IPS-NIHi7 (cell line): ENCODE results near the gene PRDX5.

Source experiments
- DNase-seq: peaks from one replicate; pipeline ENCODE4 v3.0.0; 2012; ENCODE audit warnings: mixed read lengths; ENCODE audit errors: extremely low spot score

PRDX5 gene

DNA sequence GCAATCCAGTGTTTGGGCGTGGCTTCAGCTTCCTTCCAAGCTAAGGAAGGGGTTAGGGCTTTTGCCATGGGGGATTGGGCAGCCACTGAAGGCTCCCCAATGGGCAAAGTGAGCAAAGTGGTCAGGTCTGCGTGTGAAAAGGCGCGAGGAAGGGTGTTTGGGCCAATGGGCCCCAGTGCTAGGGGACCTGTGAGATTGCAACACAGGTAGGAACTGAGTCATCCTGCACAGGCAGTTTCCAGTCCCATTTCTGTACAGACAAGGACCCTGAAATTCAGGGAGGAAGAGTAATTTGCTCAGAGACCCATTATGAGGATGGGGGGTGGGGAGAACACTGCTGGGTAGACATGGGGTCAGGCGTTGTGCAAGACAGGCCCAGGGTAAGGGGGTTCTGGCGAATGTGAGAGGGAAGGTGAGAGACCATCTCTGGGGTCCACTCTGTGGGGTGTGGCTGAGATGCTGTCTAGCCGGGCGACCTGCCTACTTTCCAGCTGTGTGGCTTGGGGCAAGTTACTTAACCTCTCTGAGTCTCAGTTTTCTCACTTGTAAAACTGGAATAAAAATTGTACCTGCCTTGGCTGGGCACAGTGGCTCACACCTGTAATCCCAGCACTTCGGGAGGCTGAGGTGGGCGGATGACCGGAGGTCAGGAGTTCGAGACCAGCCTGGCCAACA, 29.4 kb downstream of the PRDX5 start:
- DNase-seq: no peak

DNA sequence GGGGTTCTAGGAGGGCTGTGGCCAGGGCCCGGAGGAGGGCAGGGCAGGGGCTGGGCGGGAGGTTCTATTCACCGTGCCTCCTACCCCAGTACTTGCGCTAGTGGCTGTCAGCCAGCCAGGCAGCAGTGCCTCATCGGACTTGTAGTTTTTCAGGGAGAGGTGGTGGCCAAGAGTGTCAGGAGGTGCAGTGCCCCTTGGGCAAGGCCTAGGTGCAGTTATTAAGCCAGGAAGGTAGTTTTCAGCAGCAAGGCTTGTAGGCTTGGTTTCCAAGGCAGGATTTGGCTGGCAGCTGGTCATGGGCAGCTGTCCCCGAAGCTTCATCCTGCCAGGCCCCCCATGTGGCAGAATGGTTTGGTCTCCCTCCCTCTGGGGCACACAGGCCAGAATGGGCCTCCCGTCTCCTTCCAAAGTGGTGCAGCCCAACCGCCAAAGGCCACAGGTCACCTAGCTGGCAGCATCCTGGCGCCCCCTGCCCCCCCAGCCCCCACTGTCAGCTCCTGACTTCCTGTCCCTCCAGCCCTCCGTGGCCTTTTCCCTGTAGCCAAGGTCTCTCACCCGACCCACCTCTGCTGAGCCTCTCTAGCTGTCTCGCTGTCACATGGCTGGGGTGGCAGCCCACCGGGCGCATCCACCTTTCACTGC, 30.6 kb downstream of the PRDX5 start:
- no peak for DNase-seq

DNA sequence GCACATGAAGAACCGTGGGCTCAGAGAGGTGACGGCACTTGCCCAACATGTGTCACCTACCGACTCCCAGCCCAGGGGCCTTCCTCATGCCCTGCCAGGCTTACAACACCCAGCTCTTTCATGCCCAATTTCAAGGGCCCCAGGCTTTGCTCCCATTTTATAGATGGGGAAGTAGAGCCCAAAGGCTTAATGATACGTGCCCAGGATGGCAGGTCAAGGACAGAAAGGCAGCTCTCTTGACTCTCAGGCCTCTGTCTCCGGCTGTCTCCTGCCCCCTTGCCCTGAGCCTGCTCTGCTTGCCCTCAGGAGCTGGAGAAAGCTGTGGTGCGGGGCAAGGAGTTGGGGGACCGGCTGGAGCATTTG, 31.1 kb downstream of the PRDX5 start:
- DNase-seq: no peak

DNA sequence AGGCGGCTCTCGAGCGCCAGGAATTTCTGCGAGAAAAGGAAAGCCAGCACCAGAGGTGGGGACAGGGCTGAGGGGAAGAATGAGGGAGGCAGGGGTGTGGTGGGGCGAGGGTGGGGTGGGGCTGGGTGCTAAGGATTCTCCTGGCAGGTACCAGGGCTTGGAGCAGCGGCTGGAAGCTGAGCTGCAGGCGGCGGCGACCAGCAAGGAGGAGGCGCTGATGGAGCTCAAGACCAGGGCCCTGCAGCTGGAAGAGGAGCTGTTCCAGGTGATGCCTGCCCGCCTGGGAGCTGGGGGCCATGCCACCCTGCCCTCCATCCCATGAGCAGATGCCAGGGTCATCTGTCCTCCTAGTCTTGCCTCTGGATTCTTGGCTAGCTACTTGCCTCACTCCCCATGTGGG, 31.5 kb downstream of the PRDX5 start:
- DNase-seq: no peak

DNA sequence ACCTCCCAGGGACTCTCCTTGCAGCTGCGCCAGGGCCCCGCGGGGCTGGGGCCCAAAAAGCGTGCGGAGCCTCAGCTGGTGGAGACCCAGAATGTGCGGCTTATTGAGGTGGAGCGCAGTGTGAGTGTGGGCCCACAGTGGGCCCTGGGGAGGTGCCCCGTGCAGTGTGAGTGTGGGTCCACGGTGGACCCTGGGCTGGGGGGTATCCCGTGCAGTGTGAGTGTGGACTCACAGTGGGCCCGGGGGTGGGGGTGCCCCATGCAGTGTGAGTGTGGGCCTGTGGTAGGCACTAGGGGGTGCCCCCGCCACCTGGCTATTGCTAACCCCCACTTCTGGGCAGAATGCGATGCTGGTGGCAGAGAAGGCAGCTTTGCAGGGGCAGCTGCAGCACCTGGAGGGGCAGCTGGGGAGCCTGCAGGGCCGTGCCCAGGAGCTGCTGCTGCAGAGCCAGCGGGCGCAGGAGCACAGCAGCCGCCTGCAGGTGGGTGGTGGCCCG, 33.3 kb downstream of the PRDX5 start:
- no peak for DNase-seq

DNA sequence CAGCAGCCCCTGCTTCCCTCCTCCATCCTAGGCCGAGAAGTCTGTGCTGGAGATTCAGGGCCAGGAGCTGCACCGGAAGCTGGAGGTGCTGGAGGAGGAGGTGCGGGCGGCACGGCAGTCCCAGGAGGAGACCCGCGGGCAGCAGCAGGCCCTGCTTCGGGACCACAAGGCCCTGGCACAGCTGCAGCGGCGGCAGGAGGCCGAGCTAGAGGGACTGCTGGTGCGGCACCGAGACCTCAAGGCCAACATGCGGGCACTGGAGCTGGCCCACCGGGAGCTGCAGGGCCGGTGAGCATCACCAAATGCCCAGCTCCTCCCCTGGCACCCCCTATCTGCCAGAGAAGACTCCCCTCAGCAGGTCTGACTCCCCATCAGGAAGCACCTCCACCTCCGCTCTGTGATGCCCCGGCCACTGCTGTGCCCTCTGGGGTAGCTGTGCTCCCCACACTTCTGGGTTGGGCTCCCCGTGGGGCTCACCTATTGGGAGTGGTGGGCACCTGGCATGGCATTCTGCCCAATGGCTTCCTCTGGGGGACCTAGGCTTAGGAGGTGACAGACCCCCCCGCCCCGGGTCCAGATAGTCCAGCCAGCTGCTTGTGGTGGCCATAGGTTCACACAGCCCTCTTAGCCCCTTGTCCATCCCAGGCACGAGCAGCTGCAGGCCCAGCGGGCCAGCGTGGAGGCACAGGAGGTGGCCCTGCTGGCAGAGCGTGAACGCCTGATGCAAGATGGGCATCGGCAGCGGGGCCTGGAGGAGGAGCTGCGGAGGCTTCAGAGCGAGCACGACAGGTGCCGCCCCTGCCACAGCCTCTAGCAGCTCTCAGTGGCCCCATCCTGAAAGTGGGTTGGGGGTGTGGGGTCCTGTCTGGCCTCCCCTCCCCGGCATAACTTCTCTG, 34.4 kb downstream of the PRDX5 start:
- no peak for DNase-seq

DNA sequence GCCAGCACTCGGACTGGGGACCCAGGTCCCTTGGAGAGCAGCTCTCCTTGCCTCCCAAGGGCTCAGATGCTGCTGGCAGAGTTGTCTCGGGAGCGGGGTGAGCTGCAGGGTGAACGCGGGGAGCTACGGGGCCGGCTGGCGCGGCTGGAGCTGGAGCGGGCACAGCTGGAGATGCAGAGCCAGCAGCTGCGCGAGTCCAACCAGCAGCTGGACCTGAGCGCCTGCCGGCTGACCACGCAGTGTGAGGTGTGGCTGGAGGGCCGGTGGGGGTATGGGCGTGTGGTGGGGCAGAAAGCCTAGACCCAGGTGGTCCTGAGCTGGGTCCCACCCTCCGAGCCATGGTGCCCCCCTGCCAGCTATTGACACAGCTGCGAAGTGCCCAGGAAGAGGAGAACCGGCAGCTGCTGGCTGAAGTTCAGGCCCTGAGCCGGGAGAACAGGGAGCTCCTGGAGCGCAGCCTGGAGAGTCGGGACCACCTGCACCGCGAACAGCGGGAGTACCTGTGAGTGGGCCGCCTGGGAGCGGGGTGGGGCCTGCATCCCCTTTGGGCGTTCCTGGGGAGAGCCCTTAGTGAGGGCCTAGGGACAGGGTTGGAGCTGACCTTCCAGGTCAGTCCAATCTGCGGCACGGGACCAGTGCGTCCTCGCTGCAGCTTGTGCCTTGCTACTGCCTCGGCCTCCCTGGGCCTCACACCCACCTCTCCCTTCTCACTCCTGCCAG, 35.2 kb downstream of the PRDX5 start:
- DNase-seq: no peak

DNA sequence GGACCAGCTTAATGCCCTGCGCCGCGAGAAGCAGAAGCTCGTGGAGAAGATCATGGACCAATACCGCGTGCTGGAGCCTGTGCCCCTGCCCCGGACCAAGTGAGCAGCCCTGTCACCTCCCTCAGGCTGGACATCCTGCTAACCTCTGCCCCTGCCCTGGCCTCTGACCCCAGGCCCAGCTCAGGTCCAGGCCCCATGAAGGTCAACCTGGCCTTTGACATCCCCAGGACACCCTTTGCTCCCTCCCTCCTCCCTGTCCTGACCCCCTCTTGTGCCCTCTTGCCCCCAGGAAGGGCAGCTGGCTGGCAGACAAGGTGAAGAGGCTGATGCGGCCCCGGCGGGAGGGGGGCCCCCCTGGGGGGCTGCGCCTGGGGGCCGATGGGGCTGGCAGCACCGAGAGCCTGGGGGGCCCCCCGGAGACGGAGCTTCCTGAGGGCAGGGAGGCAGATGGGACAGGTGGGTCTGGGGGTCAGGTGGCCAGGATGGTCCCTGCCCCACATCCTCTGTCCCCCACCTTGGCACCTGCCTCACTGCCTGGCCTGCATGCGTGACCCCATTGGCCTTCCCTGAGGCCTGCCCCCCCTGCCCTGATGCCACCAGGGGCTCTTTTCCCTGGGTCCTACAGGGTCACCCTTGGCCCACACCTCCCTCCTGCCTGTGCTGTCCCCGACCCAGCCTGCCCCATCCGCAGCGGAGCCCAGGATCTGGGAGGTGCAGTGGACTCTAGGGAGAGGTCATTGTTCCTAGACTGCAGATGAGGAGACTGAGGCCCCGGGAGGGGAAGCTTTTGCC, 36.0 kb downstream of the PRDX5 start:
- DNase-seq: no peak

DNA sequence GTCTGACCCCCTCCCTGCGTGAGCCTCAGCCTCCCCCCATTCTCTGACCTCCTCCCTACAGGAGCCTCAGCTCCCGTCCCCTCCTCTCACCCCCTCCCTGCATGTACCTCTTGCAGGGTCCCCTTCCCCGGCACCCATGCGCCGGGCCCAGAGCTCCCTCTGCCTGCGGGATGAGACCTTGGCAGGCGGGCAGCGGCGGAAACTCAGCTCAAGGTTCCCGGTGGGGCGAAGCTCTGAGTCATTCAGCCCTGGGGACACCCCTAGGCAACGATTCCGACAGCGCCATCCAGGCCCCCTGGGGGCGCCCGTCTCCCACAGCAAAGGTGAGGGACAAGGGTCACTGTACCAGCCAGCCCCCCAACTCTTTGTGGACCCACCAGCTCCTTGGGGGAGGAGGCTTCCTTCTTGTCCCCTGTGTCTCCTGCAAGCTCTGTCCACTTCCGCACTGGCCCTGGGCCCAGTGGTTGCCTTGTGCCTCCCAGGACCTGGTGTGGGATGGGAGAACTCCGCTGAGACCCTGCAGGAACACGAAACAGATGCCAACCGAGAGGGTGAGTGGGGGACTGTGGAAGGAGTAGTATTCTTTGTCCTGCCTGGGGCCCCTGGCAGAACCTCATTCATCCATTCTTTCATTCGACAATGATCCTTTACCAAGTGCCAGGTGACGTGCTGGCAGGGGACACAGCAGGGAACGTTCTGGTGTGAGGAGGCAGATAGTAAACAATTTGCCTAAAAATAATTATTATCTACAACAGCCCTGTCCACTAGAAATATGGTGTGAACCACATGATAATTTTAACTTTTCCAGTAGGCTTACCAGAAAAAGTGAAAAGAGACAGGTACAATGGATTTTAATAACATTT, 37.4 kb downstream of the PRDX5 start:
- DNase-seq: peak; percentile 93

DNA sequence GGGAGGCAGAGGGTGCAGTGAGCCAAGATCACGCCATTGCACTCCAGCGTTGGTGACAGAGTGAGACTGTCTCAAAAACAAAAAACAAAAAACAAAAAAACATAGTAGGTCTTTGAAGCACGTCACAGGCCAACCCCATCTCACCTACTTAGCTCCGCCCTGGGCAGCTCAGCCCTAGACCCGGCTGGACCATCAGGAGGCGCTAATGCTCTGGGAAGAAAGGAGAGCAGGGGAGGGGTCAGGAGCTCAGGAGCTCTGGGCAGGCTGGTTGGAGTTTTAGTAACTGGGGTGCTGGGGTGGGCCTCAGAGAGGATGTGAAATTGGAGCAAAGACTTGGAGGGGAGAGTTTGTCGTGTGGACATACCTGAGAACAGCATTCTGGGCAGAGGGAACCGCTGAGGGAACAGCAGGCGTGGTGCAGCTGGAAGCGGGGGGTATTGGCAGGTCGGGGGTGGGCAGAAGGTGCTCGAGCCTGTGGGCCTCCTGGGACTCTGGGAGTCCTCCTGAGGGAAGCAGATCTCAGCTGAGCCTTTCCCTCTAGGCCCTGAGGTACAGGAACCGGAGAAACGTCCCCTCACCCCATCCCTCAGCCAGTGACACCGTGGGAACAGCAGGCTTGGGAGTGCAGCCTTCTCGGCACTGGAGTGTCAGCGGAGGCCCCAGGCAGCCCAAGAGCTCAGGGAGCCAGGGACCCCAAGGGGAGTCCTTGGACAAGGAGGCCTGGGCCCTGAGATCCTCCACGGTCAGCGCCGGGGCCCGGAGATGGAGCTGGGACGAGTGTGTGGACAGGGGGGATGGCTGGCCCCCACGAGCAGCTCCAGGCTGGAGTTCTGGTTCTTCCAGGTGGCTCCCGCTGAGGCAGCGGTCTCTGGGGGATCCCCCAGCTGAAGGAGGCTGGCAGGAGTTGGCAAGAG, 38.8 kb downstream of the PRDX5 start:
- DNase-seq: peak; percentile 89

DNA sequence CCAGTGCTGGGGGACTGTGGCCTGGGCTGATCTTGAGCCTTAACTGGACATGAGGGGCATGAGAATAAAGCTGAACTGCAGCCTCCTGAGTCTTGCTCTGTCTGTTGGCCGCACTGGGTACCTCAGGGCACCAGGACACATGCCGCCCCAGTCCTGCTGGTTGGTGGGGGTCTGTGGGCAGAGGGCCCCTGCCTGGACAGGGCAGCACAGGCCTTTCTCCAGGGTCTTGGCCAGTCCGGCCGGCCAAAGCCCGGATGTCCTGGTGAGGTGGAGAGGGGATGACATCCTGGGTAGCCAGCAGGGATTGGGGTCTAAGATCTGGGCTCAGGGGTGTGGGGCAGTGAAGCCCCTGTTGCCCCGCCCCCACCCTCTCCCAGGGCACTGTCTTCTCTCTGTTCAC, 39.5 kb downstream of the PRDX5 start:
- DNase-seq: no peak

DNA sequence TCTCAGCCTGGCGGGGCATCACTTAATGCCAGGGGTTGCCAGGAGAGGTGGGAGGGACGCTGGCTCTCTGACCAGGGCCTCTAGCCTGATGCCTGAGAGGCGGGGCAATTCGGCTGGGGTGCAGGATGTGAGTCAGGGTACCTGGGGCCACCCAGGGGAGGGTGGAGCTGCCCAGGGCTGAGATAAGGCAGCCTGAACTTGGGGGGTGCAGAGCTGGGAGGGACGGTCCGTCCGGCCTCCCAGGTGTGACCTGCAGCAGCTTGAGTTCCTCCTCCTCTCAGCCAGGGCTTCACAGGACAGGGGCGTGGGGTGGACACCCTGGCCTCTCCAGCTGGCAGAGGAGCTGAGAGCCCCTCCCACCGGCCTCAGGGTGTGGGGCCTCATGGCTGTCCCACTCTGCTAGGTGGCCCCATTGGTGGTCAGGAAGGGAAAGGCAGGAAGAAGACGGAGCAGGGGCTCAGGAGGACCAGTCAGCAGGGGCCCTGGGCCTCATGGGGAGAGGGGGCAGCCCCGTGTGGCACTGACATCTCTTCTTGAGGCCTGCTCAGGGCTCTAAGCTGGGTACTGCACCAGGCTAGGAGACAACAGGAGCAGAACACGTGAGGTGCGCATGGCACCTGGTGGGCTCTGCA, 40.1 kb downstream of the PRDX5 start:
- DNase-seq: no peak

DNA sequence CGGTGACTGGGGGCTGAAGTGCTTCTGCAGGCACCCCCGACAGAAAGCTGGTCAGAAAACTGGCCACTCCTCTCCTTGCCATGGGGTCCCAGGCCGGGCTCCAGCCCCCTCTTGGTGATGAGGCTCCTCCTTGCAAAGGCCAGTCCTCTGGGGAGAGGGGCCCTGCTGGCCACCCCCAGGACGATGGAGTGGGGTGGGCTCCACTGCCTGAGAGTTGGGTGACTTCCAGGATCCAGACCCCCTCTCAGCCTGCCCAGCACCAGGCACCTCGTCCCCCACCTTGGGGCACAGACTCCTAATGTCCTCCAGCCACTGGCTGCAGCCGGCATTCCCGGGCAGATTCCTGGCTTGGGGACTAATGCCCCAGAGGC, 40.6 kb downstream of the PRDX5 start:
- DNase-seq: no peak

DNA sequence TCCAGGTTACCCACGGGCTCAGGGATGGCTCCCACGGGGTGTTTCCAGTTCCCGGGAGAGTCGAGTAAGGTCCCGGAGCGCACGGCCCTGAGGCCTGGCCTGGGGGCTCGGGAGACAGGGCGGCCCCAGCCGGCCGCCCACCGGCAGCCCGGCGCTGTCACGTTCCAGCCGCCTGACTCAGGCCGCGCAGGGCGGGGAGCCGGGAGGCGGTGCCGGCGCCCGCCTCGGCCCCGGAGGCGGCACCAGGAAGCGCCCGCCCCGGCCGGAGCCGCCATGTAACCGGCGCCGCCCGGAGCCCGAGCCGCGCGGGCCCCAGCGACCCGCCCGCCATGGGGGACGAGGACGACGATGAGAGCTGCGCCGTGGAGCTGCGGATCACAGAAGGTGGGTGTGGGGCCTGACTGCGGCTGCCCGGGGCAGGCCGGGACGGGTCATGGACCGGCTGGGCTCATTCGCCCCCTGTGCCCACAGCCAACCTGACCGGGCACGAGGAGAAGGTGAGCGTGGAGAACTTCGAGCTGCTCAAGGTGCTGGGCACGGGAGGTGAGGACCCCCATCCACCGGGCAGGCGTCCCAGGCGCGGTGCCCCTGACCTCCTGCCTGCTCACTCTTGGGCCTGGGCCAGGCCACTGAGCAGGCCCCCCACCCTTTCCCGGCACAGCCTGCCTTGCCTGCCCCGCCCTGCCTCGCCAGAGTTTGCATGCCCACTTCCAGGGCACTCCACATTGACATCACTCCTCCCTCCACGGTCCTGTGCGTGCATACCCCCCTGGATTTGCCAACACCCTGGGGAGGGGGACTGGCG, 41.2 kb downstream of the PRDX5 start, which contains the start of gene RPS6KA4:
Gene RPS6KA4, plus strand, starts transcription at position 256 of the 805 bp plus-strand sequence. Its CDS starts 74 bp downstream, at position 330.
- DNase-seq: peak; percentile 91

DNA sequence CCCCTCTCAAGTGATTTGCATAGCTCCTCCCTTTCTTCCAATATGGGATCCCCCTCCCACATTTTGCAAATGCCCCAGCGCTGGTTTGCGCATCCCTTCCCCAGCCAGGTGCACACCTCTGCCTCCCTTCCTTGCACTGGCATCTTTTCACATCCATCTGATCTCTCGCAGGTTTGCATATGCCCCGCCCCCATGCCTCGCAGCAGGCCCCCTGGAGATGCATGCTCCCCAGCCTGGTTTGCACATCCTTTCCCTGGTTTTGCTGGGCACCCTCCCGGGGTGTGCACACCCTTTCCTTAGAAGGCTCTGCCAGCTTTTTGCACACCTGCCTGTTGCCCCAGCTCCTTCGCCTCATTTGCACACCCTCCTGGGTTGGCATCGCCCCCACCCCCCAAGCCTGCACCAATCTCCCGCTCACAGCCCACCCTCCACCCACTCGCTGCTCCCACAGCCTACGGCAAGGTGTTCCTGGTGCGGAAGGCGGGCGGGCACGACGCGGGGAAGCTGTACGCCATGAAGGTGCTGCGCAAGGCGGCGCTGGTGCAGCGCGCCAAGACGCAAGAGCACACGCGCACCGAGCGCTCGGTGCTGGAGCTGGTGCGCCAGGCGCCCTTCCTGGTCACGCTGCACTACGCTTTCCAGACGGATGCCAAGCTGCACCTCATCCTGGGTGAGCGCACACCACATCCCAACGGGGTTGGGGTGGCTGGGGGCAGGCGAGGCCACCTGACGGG, 42.0 kb downstream of the PRDX5 start:
- DNase-seq: no peak

DNA sequence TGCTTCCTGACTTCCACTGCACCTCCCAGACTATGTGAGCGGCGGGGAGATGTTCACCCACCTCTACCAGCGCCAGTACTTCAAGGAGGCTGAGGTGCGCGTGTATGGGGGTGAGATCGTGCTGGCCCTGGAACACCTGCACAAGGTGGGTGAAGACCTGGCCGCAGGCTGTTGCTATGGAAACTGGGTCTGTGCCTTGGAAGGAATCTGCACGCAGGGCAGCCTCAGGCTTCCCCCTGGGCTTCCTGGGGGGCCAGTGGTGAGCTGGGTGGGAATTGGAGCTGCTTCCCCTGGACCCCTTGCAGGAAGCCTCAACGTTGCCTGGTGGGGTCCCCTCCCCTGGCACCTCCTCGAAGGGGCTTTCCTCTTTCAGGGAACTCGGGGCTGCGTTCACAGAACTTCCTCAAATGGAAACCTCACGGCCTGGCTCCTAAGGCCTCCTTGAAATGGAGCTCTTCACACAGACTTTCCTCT, 42.6 kb downstream of the PRDX5 start:
- no peak for DNase-seq

DNA sequence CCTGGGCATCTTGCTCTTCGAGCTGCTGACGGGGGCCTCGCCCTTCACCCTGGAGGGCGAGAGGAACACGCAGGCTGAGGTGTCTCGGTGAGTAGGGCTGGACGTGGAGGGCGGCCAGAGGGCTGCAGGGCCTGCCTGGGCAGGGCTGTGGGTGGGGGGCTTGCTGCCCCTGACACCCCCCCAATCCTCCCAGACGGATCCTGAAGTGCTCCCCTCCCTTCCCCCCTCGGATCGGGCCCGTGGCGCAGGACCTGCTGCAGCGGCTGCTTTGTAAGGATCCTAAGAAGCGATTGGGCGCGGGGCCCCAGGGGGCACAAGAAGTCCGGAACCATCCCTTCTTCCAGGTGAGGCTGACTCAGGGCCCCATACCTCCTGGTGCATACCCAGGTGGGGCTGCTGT, 43.7 kb downstream of the PRDX5 start:
- no peak for DNase-seq
